ENCODE measurements around the gene NPAS3.

NPAS3 gene

DNA sequence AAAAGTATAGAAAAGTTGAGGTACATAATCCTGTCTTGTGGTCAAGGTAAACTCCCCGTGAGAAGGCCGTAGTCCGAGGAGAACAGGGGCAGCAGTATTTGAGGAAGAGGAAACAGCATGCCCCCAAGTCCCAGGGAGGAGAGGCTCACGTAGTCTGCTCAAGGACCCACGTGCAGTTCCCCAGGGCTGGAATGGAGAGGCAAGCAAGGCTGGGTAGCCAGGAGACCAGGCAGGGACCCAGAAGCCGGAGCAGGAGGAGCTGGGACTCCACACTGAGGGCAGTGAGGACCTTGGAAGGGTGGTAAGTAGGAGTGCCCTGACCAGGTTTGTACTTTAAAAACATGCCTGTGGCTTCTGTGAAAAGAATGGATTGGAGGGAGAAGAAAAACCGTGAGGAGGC, 912.1 kb downstream of the NPAS3 start:
- TF ChIP-seq ZFX (IDR thresholded peaks at IDR 0.05; ENCODE audit: borderline replicate concordance), result no peak
- TF ChIP-seq, protein P1, sequence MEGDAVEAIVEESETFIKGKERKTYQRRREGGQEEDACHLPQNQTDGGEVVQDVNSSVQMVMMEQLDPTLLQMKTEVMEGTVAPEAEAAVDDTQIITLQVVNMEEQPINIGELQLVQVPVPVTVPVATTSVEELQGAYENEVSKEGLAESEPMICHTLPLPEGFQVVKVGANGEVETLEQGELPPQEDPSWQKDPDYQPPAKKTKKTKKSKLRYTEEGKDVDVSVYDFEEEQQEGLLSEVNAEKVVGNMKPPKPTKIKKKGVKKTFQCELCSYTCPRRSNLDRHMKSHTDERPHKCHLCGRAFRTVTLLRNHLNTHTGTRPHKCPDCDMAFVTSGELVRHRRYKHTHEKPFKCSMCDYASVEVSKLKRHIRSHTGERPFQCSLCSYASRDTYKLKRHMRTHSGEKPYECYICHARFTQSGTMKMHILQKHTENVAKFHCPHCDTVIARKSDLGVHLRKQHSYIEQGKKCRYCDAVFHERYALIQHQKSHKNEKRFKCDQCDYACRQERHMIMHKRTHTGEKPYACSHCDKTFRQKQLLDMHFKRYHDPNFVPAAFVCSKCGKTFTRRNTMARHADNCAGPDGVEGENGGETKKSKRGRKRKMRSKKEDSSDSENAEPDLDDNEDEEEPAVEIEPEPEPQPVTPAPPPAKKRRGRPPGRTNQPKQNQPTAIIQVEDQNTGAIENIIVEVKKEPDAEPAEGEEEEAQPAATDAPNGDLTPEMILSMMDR (IDR thresholded peaks at IDR 0.05), result no peak
- no peak overlapping the region for H3K27ac ChIP-seq

DNA sequence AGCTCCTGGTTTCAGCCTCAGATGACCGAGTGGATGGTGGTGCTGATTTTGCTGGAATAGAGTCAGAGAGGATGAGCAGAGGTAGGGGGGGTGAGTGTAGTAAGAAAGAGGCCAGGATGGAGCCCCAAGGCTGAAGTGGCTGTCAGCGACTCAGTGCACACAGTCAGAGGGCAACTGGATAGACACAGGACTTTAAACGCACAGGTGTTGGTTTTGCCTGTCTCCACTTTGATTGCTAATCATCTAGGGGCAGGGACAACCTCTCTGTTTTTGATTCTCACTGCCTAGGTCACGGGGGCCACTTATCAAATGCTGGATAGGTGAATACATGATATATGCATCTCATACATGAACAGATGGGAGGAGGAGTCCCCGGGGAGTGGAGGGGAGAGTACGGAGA, 912.7 kb downstream of the NPAS3 start:
- TF ChIP-seq, protein P1 (IDR thresholded peaks at IDR 0.05), result no peak
- TF ChIP-seq ZFX (IDR thresholded peaks at IDR 0.05; ENCODE audit: borderline replicate concordance), result no peak
- H3K27ac ChIP-seq, result no peak overlapping the region

DNA sequence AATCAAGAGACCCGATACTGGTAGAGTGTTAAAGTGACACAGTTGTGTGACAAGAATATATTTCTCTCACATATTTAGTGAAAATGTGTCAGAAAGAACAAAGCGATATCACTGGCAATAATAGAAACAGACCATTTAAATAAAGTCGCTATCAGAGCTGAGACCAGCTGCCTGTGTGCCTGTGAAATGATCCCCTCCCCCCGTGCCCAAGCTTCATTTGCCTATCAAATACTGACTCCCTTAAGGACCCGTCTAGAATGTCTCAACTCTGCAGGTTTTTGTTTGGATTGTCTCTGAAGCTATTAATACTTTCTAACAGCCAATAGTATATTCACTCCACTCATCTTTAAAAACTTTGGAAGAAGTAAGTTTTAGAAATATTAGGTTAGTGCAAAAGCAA, 913.3 kb downstream of the NPAS3 start:
- TF ChIP-seq, protein P1 (IDR thresholded peaks at IDR 0.05), result no peak
- TF ChIP-seq ZFX (IDR thresholded peaks at IDR 0.05; ENCODE audit: borderline replicate concordance), result no peak
- no peak overlapping the region for H3K27ac ChIP-seq

All from 22Rv1 (cell line).